Measurements from ENCODE around the gene PTPA. TPM values are rescaled to one million over a fixed set of nuclear protein-coding genes. Genes with fewer than 3 reads are reported as not detected.
"Not testable (repeated sequence)": the region's sequence is repeated elsewhere in the genome, so short reads cannot be mapped to it uniquely, and the experiment has no call there.

The PTPA gene
- total RNA-seq, 1 experiment from 2014 or later, result 182 TPM

- H3K9me3 ChIP-seq (ENCODE audit: insufficient read depth, low read depth), result no peaks in the 10 kb centered on the region
- ChIA-PET CTCF (interaction anchor here (0.6 kb wide), 1 partner anchor 128 kb away, joined by 3 read pairs; no protein-coding TSS in a partner anchor), POLR2A (ENCODE audit: unreplicated experiment) (interaction anchor here (0.5 to 0.7 kb wide), 2 partner anchors 288 to 315 kb away, joined by 4 to 7 read pairs; no protein-coding TSS in a partner anchor)
- TF ChIP-seq EZH2 (IDR thresholded peaks at IDR 0.05; ENCODE audit: low read depth), result no peak
- TF ChIP-seq CTCF (conservative IDR thresholded peaks at IDR 0.05), result no peak
- no peaks in the 10 kb centered on the region for H4K20me1 ChIP-seq (ENCODE audit: insufficient read depth)
- H3K9me2 ChIP-seq (ENCODE audit: insufficient read depth), result no peaks in the 10 kb centered on the region
- no peak for DNase-seq
- no peak overlapping the region for H2AFZ ChIP-seq
- peaks cover 5% of the 10 kb centered on the region; the same call in 1 of the 2 replicates for H3K4me1 ChIP-seq (replicated peaks; ENCODE audit: insufficient read depth)
- no TSS peak for BruUV-seq (replicated peaks)
- no peaks in the 10 kb centered on the region for H3K27me3 ChIP-seq (ENCODE audit: insufficient read depth, low read depth)
- no peak overlapping the region for H3K27ac ChIP-seq
- H3F3A ChIP-seq (ENCODE audit: insufficient read depth, low read depth), result peaks cover 11% of the 10 kb centered on the region; the same call in 1 of the 2 replicates
- H3K4me2 ChIP-seq, result no peak overlapping the region
- H3K36me3 ChIP-seq (ENCODE audit: low read depth), result no peaks in the 10 kb centered on the region
- no peaks in the 10 kb centered on the region for H3K79me2 ChIP-seq (ENCODE audit: low read depth)
- no peak overlapping the region for H3K4me3 ChIP-seq
- intact Hi-C loops (cut with micrococcal nuclease; ENCODE audit: unreplicated experiment), result no loop called here
Observed at GRCh38 chr9:129187042-129187441, 75.8 kb downstream of the PTPA start.

DNA sequence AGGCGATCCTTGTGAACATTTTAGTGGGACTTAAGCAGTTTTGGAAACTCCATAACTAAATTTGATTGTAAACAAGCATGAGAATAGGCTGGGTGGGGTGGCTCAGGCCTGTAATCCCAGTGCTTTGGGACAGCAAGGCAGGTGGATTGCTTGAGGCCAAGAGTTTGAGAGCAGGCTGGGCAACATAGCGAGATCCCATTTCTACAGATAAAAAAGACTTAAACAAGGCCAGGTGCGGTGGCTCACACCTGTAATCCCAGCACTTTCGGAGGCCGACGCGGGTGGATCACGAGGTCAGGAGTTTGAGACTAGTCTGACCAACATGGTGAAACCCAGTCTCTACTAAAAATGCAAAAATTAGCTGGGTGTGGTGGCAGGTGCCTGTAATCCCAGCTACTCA, 78.8 kb downstream of the PTPA start:
- H3K27me3 ChIP-seq (ENCODE audit: insufficient read depth, low read depth); H2AFZ ChIP-seq; DNase-seq; H3K4me2 ChIP-seq; H3F3A ChIP-seq (ENCODE audit: insufficient read depth, low read depth); H3K36me3 ChIP-seq (ENCODE audit: low read depth); CTCF ChIA-PET; BruUV-seq (replicated peaks); H3K4me3 ChIP-seq; H3K27ac ChIP-seq; H3K9me3 ChIP-seq (ENCODE audit: insufficient read depth, low read depth); H3K79me2 ChIP-seq (ENCODE audit: low read depth); H3K9me2 ChIP-seq (ENCODE audit: insufficient read depth); H4K20me1 ChIP-seq (ENCODE audit: insufficient read depth); intact Hi-C loops (cut with micrococcal nuclease; ENCODE audit: unreplicated experiment); H3K4me1 ChIP-seq (replicated peaks; ENCODE audit: insufficient read depth): not testable (repeated sequence)
- POLR2A ChIA-PET (ENCODE audit: unreplicated experiment), result interaction anchor here (0.7 kb wide), 1 partner anchor 51 kb away, joined by 4 read pairs; no protein-coding TSS in a partner anchor

- Histone ChIP-seq H3K9me2 (ENCODE audit: insufficient read depth) (no peaks in the 10 kb centered on the region), H3K4me2 (no peak overlapping the region), H3K79me2 (ENCODE audit: low read depth) (no peaks in the 10 kb centered on the region), H3F3A (ENCODE audit: insufficient read depth, low read depth) (no peaks in the 10 kb centered on the region), H4K20me1 (ENCODE audit: insufficient read depth) (no peaks in the 10 kb centered on the region), H3K4me3 (no peak overlapping the region), H2AFZ (no peak overlapping the region), H3K4me1 (replicated peaks; ENCODE audit: insufficient read depth) (peaks cover under 1% of the 10 kb centered on the region; the same call in 1 of the 2 replicates), H3K27me3 (ENCODE audit: insufficient read depth, low read depth) (no peaks in the 10 kb centered on the region), H3K27ac (no peak overlapping the region), H3K36me3 (ENCODE audit: low read depth) (no peaks in the 10 kb centered on the region), H3K9me3 (ENCODE audit: insufficient read depth, low read depth) (no peaks in the 10 kb centered on the region)
- TF ChIP-seq EZH2 (IDR thresholded peaks at IDR 0.05; ENCODE audit: low read depth) (no peak), CTCF (conservative IDR thresholded peaks at IDR 0.05) (no peak)
- ChIA-PET POLR2A (ENCODE audit: unreplicated experiment) (interaction anchor here (0.6 kb wide), 2 partner anchors 316 to 528 kb away, joined by 4 read pairs; no protein-coding TSS in a partner anchor), CTCF (no interaction called here)
- BruUV-seq (replicated peaks), result no TSS peak
- DNase-seq, result no peak
- intact Hi-C loops (cut with micrococcal nuclease; ENCODE audit: unreplicated experiment), result no loop called here
Observed at GRCh38 chr9:129191234-129191633, 80.0 kb downstream of the PTPA start.

DNA sequence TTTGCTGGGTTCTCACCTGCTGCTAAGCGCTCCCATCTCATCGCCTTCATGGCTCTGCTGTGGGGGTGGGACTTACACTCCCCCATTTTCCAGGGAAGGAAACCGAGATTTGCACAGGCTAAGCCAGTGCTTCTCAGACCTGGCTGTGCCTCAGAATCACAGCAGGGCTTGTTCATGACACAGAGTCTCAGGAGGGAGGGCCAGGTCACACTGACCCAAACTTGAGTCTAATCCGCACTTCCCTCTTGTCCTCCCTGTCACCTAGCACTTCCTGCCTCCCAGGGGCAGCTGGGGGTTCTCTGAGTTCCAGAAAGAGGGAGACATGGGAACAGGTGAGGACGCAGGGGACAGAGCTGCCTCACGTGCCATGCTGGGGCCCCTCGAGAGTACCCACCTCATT, 82.4 kb downstream of the PTPA start:
- Histone ChIP-seq H4K20me1 (ENCODE audit: insufficient read depth) (no peaks in the 10 kb centered on the region), H3K27ac (no peak overlapping the region), H3K36me3 (ENCODE audit: low read depth) (no peaks in the 10 kb centered on the region), H3F3A (ENCODE audit: insufficient read depth, low read depth) (no peaks in the 10 kb centered on the region), H3K4me1 (replicated peaks; ENCODE audit: insufficient read depth) (no peaks in the 10 kb centered on the region), H3K27me3 (ENCODE audit: insufficient read depth, low read depth) (no peaks in the 10 kb centered on the region), H3K79me2 (ENCODE audit: low read depth) (no peaks in the 10 kb centered on the region), H3K4me3 (no peak overlapping the region), H2AFZ (no peak overlapping the region), H3K4me2 (no peak overlapping the region), H3K9me3 (ENCODE audit: insufficient read depth, low read depth) (no peaks in the 10 kb centered on the region), H3K9me2 (ENCODE audit: insufficient read depth) (no peaks in the 10 kb centered on the region)
- no peak for DNase-seq
- ChIA-PET CTCF (no interaction called here), POLR2A (ENCODE audit: unreplicated experiment) (no interaction called here)
- no TSS peak for BruUV-seq (replicated peaks)
- intact Hi-C loops (cut with micrococcal nuclease; ENCODE audit: unreplicated experiment), result no loop called here
- TF ChIP-seq CTCF (conservative IDR thresholded peaks at IDR 0.05), result no peak
- TF ChIP-seq EZH2 (IDR thresholded peaks at IDR 0.05; ENCODE audit: low read depth), result no peak

All from PC-9 (cell line).